CD4-positive, alpha-beta T cell treated with Interferon gamma for 1 hour (primary cell): ENCODE results near the gene INCA1.
"Not testable (repeated sequence)": the region's sequence is repeated elsewhere in the genome, so short reads cannot be mapped to it uniquely, and the experiment has no call there.

Source experiments
- DNase-seq: peaks from one replicate; pipeline ENCODE4 v3.0.0-alpha.2; 2020

INCA1 gene, protein sequence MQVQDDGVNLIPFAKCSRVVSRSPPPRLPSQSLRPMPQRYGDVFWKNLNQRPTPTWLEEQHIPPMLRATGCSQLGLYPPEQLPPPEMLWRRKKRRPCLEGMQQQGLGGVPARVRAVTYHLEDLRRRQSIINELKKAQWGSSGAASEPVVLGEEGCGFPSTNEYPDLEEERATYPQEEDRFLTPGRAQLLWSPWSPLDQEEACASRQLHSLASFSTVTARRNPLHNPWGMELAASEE

DNA sequence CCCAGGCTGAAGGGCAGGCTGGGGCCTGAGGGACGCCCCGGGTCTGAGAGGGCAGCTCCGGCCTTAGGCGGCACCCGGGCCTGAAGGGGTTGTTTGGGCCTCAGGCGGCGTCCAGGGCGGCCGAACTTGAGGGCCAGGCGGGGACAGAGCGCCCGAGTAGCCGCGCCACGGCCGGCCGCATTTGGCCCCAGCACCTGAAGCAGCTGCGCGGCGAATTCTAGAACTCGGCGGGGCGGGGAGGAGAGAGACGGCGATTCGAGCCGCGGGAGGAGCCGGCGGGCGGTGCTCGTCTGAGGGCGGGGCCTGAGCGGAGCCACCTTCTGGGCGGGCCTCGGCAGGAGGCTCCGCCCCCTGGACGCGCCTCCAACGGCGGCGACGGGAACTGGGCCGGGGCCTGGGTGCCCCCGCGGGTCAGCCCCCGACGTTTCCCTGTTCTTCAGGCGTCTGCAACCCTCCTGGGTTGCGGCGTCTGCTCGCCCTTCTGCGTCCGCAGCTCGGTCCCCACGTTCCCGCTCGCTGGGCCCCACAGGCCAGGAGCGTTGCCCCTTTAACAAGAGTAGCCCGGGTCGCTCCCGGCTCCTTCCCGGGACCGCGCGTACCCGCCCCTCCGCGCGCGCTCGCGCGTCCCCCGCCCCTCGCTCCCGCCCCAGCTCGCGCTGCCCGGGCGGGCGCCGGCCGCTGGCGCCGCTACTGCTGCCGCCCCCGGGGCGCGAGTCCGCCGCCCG is at the start of gene INCA1, which contains the start of gene KIF1C:
Gene INCA1 (minus strand): TSS at position 221 of the 725 bp plus-strand sequence. CDS start 3,085 bp downstream, outside the sequence.
Gene KIF1C (plus strand): TSS at position 649 of the 725 bp plus-strand sequence. CDS start 2,297 bp downstream, outside the sequence.
- DNase-seq: peak; percentile 88

DNA sequence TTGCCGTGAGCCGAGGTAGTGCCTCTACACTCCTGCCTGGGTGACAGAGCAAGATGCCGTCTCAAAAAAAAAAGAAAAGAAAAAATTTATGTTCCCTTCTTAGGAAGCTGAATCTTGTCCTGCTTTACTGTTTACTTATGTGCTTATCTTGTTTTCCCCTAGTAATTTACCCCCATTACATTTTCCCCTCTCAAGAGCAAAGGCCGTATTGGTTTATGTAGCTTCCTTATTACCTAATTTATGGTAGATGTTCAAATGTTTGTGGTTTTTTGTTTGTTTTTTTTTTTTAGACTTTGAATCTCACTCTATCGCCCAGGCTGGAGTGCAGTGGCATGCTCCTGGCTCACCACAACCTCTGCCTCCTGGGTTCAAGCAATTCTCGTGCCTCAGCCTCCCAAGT is 48.2 kb upstream of the INCA1 start:
- no peak for DNase-seq

DNA sequence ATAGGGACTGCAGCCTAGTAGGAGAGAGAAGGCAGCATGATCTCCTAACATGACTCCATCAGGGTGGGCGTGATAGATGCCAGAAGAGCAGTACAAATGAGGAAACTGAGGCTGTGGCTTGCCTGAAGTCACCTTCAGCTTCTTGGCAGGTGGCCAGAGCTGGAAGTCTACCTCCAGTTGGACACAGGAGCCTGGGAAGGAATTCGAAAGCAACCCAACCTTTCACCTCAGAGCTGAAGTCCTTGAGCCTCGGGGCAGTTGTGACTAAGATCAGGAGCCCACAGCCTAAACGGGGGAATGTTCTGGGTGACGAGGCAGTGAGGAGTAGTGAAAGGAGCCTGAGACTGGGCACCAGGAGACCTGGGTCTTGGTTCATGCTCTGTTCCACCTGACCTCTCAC is 47.3 kb upstream of the INCA1 start:
- DNase-seq: no peak

DNA sequence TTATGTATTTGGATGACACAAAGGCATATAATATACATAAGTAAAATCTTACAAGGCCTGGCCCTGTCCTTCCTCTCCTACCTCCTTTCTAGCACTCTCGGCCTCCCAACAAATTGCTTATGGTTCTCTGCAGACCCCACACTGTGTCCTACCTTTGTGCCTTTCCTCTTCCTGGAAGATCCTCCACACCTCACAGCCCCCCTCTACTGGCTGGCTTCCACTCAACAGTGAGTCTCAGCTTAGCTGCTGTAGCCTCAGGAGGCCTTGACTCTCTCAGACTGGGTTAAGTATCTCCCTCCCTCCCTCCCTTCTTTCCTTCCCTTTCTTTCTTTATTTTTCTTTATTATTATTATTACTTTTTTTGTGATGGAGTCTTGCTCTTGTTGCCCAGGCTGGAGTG is 46.2 kb upstream of the INCA1 start:
- DNase-seq: no peak

DNA sequence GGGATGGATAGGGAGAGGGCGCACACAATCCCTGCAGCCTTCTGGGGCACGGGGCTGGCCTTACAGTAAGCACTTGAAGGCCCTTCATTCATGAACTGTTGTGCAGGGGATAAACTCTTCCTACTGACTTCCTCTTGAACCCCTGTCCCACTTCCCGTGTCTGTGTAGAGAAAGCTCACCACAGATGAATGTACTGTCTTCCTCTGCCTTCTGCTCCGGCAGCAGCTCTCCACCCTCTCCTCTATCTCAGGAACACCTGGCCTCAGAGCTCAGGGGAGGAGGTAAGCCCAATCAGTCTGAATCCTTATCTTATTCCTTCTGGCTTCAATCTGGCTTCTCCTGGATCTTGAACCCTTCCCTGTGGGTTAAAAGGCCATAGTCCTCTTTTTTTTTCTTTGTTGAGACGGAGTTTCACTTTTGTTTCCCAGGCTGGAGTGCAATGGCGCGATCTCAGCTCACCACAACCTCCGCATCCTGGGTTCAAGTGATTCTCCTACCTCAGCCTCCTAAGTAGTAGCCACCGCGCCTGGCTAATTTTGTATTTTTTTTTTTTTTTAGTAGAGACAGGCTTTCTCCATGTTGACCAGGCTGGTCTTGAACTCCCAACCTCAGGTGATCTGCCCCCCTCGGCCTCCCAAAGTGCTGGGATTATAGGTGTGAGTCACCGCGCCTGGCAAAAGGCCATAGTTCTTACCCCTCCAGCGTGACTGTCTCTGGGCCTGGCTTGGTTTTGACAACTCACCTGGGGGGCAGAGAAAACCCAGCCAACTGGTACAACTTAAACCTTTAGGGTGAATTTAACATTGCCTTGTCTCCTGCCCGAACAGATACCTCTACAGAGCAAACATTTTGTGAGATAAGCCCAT is 45.1 kb upstream of the INCA1 start:
- no peak for DNase-seq

DNA sequence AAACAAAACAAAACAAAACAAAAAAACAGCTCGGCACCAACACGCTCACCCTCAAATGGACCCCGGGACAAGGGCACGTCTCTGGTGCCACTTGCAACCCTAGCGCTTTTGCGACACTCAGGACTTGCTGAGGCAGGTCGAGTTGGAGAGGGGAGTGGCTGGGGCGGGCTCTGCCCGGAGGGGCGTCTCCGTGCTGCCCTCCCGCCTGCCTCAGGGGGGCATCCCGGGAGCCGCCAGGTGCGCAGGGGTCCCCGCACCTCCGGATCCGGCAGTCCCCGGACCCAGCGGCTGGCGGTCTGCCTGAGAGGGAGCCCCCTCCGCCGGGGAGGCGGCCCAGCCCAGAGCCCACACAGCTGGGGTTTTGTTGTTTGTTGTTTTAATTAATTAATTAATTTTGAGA is 38.0 kb upstream of the INCA1 start, which contains the start of gene SLC52A1:
Gene SLC52A1 (minus strand): TSS at position 112 of the 400 bp plus-strand sequence. CDS start 820 bp downstream, outside the sequence.
- no peak for DNase-seq

DNA sequence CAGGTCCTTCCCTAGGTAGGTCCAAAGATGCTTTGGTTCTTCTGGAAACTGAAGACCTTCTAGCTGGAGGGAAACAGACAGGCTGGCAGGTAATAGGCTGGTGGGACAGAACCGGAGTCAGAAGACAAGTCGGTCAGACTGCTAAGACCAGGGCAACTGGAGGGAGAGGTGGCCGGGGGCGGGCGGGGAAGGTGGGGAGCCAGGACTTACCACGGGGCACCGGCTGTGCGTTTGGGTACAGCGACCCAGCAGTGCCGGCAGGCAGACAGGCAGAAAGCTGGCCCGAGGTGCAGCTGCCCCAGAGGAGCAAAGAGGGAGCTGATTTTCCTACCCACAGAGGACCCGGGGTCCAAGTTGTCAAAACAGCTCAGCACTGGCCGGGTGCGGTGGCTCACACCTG is 37.3 kb upstream of the INCA1 start:
- no peak for DNase-seq

DNA sequence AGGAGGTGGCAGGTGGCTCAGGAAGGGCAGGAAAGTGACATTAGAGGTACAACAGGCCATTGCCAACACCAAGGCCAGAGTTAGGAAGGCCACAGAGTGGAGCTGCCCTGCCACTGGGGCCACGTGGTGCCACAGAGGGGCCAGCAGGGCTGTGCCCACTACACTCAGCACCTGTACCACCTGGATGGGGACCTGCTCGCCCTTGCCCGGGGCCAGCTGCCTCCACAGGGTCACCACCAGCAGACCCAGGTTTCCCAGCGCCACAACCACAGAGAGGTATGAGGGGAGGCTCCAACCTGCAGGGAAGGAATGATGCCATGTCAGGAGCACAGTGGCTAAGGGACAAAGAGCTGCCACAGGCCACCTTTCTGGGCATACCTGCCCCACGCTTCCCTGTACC is 36.7 kb upstream of the INCA1 start:
- no peak for DNase-seq

DNA sequence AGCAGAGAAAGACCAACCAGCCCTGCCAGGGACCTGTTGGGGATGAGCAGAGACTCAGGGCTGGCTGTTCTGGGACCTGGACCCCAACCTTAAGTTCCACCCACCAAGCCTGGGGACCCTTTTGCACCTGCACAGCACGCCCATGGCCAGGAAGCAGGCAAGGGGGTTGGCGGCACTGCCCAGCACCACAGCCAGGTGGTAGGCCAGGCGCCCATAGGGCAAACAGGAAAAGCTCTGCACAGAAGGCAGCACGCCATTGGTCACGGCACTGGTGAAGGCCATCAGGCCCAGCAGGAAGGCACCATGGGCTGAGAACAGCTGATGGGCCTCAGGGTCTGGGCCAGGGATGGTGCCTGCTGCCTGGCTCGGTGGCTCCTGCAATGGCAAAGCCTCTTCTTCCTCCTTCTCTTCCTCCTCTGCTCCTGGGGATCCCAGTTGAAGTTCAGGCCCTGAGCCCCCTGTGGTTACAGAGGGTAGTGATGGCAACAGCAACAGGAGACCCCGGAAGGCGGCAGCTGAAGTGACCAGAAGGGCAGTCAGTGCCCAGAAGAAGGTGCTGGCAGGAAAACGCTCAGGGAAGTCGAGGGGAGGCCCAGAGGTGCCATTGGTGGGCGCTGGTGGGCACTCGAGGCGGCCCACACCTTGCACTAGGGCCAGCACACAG is 36.2 kb upstream of the INCA1 start:
- no peak for DNase-seq

DNA sequence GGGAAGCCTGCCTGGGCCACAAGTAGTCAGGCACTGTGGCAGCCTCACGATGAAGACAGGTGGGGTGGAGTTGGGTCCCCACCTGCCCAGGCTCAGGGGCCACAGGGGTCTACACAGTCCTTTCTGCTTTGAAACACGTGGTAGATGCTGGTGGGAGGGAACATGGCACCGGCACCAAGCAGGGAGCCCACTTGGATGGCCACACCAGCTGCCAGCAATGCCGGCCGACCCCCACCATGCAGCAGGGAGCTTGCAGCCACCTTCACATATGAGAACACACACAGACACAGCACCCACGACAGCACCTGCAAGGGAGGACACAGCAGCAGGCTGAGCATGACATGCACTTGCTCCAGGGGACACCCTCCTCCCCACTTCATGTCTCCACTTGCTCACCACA is 35.5 kb upstream of the INCA1 start:
- no peak for DNase-seq

DNA sequence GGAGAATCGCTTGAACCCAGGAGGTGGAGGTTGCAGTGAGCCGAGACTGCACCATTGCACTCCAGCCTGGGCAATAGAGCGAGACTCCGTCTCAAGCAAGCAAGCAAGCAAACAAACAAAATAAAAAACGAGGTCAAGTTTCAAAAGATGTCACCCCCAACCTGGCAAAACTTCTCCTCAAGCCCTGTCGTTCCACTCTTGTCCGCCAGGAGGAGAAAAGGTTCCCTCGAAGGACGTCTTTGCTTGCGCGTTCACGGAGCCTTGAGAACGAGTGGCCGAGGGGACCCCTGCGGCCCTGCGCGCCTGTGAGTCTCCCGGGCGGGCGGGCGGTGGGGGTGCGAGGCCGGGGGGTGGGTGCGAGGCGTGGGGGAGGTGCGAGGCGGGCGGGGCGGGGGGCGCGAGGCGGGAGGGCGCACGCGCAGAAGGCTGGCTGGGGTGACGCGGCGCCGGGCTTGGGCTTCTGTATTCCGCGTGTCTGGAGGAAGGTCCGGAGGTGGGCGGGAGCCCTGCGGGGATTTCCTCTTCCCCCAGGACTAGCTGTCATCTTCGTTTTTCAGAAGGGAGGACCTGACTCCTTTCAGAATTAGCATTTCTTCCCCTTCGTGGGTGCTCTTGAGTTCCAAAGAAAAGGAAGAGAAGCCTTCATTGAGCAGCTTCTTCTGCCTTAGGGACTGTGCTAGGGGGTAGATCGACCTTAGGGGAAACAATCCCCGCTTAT is 34.2 kb upstream of the INCA1 start:
- DNase-seq: peak; percentile 78

DNA sequence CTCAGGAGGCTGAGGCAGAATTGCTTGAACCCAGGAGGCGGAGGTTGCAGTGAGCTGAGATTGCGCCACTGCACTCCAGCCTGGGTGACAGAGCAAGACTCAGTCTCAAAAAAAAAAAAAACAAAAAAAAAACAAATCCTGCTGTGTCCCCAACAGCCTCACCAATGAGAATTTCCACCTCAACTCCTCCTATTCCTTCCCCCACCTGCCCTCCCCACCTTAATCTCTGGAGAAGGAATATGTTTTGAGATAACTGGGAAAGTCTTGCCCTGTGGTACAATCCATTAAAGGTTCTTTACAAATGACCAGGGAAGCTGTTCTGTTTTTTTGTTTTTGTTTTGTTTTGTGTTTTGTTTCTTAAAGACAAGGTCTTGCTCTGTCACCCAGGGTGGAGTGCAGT is 32.8 kb upstream of the INCA1 start:
- not testable (repeated sequence) for DNase-seq

DNA sequence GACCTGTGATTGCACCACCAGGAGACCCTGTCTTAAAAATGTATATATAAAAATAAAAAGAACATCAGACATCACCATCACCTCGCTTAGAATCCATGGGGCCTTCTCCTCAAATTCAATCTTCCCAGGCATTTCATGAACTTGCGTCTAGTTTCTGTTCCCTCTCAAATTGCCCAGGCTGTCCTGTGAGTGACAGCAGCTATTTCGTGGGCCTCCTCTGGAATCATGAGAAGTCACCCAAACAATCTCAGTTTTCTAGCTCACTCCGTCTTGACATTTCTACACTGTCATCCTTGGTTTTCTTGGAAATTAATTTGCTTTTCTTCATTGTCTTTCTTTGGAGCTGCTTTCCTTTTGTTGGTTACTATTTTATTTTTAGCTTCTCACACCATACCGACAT is 30.6 kb upstream of the INCA1 start:
- no peak for DNase-seq

DNA sequence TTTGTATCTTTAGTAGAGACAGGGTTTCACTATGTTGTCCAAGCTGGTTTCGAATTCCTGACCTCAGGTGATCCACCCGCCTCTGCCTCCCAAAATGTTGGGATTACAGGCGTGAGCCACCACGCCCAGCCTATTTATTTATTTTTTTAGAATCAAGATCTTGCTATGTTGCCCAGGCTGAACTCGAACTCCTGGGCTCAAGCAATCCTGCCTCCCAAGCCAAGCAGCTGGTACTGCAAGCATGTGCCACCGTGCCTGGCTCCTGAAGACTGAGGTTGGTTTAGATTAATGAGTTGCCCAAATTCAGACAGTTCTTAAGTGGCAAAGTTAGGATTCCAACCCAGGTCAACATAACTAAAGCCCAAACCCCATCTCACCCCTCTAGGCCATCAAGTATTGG is 30.0 kb upstream of the INCA1 start:
- no peak for DNase-seq

DNA sequence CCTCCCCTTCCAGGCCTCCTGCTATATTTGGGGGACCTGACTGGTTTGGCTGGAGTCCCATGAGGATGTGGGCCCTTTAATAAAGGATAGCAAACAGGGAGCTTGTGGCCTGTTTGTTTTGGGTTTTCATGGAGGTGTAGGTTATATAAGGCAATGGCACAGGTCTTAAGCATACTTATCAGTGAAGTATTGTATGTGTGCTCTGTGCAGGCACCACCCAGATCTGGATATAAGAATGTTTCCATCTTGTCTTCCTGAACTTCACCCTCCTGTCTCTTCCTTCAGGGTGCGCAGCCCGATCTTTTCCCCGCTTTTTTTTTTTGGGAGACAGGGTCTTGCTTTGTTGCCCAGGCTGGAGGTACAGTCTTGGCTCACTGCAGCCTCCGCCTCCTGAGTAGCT is 27.3 kb upstream of the INCA1 start:
- no peak for DNase-seq

DNA sequence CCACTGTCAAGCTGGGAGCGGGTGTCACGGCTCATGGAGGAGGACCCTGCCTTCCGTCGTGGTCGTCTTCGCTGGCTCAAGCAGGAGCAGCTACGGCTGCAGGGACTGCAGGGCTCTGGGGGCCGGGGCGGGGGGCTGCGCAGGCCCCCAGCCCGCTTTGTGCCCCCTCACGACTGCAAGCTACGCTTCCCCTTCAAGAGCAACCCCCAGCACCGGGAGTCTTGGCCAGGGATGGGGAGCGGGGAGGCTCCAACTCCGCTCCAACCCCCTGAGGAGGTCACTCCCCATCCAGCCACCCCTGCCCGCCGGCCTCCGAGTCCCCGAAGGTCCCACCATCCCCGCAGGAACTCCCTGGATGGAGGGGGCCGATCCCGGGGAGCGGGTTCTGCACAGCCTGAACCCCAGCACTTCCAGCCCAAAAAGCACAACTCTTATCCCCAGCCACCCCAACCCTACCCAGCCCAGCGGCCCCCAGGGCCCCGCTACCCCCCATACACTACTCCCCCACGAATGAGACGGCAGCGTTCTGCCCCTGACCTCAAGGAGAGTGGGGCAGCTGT is 26.3 kb upstream of the INCA1 start:
- no peak for DNase-seq

DNA sequence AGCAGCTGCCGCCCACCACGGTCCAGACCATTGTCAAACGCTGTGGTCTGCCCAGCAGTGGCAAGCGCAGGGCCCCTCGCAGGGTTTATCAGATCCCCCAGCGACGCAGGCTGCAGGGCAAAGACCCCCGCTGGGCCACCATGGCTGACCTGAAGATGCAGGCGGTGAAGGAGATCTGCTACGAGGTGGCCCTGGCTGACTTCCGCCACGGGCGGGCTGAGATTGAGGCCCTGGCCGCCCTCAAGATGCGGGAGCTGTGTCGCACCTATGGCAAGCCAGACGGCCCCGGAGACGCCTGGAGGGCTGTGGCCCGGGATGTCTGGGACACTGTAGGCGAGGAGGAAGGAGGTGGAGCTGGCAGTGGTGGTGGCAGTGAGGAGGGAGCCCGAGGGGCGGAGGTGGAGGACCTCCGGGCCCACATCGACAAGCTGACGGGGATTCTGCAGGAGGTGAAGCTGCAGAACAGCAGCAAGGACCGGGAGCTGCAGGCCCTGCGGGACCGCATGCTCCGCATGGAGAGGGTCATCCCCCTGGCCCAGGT is 24.9 kb upstream of the INCA1 start:
- no peak for DNase-seq

DNA sequence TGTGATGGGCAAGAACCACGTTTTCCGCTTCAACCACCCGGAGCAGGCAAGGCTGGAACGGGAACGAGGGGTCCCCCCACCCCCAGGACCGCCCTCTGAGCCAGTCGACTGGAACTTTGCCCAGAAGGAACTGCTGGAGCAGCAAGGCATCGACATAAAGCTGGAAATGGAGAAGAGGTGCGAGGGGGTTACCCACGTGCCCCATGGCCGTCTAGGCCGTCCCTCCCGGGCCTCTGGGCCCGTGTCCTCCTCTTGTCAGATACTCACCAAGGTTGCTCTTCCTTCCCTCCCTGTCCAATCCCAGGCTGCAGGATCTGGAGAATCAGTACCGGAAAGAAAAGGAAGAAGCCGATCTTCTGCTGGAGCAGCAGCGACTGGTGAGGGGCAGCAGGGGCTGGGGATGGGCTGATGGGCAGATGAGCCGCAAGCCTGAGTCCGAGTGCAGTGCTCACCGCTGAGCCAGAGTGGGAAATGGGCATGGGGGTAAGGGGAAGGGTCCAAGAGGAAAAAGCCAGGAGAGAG is 23.2 kb upstream of the INCA1 start:
- DNase-seq: no peak

DNA sequence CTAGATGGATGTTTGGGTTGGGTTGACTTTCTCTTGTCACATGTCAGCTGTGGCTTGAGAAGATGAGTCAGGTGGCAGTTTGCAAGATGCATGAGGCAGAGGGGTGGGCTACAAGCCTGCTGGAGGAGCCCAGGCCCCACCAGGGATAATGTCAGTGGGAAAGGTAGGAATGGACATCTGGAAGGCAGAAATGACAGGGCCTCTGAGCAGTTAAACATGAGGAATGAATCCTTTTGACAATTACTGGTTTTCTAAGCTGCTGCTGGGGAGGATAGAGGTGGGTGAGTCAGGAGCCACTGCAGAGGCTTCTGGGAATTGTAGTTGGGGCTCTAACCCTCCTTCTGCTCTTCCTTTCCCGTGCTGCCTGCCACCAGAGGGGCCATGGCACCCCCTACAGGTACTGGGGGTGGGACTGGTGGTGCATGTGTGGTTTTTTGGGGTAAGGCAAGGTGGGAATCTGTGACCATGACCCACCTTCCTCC is 22.2 kb upstream of the INCA1 start:
- peak; percentile 37 for DNase-seq

DNA sequence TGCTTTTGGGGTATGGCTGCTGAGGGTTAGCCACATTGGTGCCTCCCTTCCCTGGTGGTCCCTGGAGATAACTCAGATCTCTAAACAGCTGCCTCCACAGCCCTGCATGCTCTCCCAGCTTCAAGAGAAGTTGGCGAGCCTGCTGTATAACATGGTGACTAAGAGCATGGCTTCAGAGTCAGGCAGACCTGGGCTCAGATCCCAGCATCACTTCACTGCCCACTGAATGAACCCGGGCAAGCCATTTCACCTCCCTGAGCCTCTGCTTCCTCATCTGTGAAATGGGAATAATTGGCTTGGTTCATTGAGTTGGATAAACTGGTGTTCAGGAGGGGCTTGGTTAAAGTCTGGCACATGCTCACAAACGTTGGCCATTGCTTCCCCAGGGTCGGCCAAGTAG is 17.0 kb upstream of the INCA1 start:
- DNase-seq: no peak

DNA sequence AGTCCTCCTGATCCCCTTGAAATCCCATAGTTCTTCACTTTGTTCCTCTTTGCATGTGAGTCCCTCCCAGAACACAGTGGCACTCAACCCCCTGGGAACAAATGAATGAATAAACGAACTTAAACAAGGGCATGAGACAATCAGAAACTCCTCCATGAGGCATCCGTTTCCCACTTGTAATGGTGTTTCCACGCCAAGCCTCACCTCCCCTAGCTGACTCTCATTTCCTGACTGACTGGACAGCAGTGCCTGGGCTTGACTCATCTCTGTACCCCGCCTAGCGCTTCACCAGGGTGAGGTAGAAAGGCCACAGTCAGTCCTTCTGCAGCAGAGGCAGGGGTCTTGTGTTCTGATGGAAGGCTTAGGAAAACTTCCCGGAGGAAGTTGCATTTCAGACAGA is 14.6 kb upstream of the INCA1 start:
- no peak for DNase-seq
